HG03135 (cell line): Measurements from ENCODE around the gene PRPF19.

Source experiments
- ATAC-seq: cut with Tn5 transposase; IDR thresholded peaks from one replicate; pipeline ENCODE4 v1.9.1; 2021; ENCODE audit warnings: mild to moderate bottlenecking, moderate library complexity; ENCODE audit not compliant: unreplicated experiment

The PRPF19 gene

DNA sequence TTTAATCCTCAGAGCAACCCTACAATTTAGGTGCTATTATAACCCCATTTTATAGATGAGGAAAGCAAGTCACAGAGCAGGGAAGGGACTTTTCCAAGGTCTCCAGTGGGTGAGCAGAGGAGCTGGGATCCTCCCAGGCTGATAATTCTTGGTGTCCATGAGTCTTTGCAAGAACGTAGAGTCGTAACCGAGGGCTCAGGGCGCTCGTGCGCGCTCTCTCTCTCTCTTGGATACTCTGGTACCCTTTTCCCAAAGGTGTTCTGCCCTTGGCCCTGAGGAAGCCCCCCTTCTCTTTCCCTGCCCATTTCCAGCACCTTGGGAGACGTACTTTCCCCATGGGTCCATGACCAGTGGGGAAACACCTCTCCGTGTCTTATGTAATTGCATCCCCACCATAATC is 44.2 kb downstream of the PRPF19 start:
- ATAC-seq, result no peak

- no peak for ATAC-seq
Measured at GRCh38 chr11:60860943-60861342, 45.4 kb downstream of the PRPF19 start.

- no peak for ATAC-seq
Measured at GRCh38 chr11:60859616-60860250, 46.7 kb downstream of the PRPF19 start.

DNA sequence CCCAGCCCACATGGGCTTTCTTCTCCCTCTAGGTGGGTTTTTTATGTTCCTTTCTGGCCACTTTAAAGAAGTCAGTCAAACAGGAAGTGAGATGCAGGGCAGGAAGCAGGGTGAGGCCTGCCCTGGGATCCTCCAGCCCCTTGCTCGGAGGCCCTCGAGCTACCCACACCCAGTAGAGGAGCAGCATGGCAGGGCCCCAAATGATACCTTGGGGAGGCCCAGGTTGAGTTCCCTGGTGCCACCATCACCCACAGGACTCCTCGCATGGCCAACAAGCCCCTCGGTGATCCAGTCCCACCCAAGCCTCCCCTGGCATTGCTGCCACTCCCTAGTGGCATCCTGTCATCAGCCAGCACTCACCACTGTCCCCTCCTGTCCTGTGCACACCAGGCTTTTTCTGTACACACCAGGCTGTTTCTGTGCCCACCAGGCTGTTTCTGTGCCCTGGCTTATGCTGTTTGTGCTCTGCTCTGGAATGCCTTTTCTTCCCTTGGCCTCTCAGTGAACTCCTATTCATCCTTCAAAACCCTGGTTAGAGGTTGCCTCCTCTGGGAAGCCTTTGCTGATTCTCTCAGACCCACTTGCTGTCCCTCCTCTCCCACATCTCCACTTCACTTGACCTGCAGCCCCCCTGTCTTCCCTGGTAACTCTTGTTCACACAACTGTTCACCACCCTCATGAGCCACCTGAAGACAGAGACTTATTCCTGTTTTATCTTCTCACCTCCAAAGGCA is 47.5 kb downstream of the PRPF19 start:
- no peak for ATAC-seq

- ATAC-seq, result no peak
Measured at GRCh38 chr11:60858236-60858635, 48.1 kb downstream of the PRPF19 start.

- ATAC-seq, result no peak
Measured at GRCh38 chr11:60857378-60858232, 48.8 kb downstream of the PRPF19 start.

- ATAC-seq, result no peak
Measured at GRCh38 chr11:60855726-60856633, 50.4 kb downstream of the PRPF19 start, which contains the start of gene PTGDR2. PTGDR2 (minus strand) TSS chr11:60855950; CDS start chr11:60853722, 2,228 bp downstream.

GRCh38 chr11:60854847-60855725 is 51.3 kb downstream of the PRPF19 start:
- no peak for ATAC-seq

GRCh38 chr11:60854140-60854846 is 52.1 kb downstream of the PRPF19 start:
- no peak for ATAC-seq

DNA sequence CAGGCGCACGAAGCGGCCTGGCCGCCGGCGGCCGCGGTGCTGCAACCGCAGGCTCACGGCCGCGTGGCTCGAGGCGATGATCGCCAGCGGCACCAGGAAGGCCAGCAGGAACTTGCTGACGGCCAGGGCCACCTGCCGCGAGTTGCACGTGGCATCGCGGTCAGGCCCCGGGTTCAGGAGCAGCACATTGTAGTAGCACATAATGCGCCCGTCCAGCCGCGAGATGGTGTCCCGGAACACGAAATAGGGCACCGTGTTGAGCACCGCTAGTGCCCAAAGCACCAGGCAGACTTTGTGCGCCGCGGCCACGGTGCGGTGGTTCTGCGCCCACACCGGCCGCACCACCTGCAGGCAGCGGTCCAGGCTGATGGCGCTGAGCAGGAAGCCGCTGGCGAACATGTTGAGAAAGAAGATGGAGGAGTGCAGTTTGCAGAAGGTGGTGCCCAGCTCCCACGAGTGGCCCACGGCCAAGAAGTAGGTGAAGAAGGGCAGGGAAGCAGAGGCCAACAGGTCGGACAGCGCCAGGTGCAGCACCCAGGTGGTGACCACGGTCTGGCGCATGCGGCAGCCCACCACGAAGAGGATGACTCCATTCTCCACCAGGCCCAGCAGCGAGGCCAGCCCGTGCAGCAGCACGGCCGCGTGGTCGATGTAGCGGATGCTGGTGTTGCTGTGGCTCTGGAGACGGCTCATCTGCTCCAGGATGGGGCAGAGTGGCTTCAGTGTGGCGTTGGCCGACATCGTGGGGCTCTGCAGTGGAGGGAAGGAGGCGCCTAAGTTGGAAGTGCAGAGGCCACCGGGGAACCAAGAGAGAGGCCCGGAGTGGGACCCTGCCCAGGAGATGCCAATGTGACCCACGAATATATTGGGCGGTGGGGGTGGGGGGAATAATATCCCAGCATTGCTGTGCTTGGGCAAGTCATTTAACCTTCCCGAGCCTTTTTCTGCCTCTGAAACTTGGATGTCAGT is 53.1 kb downstream of the PRPF19 start:
- no peak for ATAC-seq

- ATAC-seq, result no peak
Measured at GRCh38 chr11:60852117-60852981, 54.0 kb downstream of the PRPF19 start.

- ATAC-seq, result no peak
Measured at GRCh38 chr11:60851327-60852104, 54.9 kb downstream of the PRPF19 start.

DNA sequence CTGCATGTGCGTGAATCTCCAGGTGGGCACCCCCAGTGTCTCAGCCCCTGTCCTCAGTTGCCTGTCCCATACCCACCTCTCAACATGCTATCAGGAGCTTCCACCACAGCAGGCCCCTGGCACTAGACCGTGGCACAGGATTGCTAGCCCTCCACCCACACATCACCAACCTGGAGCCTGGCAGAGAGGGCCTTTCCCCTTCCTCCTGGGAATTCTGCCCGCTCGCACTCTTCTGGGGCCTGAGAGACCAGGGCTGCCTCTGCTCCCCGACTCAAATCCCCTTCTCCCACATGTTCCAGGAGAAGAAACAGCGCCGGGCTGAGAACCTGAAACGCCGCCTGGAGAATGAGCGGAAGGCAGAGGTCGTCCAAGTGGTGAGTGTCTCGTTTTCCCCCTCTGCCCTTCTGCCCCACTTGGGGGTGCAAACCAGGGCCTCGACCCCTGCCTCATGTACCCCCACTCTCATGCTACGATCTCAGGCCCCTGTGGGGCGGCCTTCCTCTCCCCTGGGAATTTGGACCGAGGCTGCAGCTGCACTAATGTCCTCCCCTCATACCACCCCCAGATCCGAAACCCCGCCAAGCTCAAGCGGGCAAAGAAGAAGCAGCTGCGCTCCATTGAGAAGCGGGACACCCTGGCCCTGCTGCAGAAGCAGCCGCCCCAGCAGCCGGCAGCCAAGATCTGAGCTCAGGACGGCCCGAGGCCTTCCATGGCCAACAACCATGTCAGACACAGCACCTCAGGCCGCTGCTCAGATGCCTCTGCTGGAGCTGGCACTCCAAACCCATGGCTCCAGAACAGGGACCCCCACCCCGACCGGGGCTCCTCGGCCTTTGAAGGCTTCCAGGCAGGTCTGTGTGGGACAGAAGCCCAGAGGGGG is 56.5 kb downstream of the PRPF19 start:
- no peak for ATAC-seq

DNA sequence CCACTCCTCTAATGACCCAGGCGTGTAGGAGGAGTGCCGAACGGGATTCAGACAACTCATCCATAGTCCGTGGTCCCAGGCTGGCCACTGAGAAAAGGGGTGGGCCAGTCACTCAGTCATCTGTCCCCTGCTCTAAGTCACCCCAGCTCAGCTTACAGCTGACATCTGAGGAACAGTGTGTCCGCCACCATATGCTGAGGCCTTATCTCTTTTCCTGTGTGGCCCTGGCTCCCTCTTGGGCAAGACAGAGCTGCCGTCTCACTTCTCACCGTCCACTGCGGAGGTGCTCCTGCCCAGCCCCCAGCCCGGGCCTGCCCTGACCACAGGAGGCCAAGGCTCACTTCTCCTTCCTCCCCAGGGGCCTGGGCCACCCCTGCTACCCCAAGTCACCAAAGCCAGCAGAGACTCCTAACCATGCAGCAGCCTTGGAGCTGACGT is 57.7 kb downstream of the PRPF19 start:
- no peak for ATAC-seq

GRCh38 chr11:60847896-60848295 is 58.5 kb downstream of the PRPF19 start:
- no peak for ATAC-seq
